Endothelial cell of umbilical vein (primary cell): ENCODE measurements around the gene ADCY2. TPM values are rescaled to one million over a fixed set of nuclear protein-coding genes. Genes with fewer than 3 reads are reported as not detected.

Source experiments
- BruUV-seq: library from RNA; stranded (reverse); fragments of 400-500 nt; replicated peaks from 2 replicates; lab custom pipeline; 2021; lab: Mats Ljungman, UMichigan
- CTCF ChIA-PET: fragments of 300-600, 350-600 bp; sonication (Branson Sonifier 250); formaldehyde crosslinking; loops from one replicate; lab custom pipeline; 2021; ENCODE audit warnings: antibody characterized with exemption, inconsistent platforms; lab: Charles Lee
- POLR2A ChIA-PET: fragments of 300-600, 350-600 bp; sonication (Branson Sonifier 250); formaldehyde crosslinking; loops from one replicate; lab custom pipeline; 2021; ENCODE audit warnings: antibody characterized with exemption, inconsistent platforms; lab: Charles Lee
- DNase-seq: peaks from one replicate; pipeline ENCODE4 v3.0.0-alpha.2; 2011; ENCODE audit warnings: low read depth, low spot score
- FAIRE-seq: peaks from 2 replicates; lab custom pipeline; 2011; peaks lifted over from hg19 to GRCh38; lab: Jason Lieb, UNC
- H2AFZ ChIP-seq: 2 replicates; pipeline ENCODE4 v1.6.0; 2012; ENCODE audit warnings: low read depth, low read length, control low read depth, inconsistent platforms
- H3K27ac ChIP-seq: 2 replicates; pipeline ENCODE4 v1.5.1; 2011; ENCODE audit warnings: low read depth, mild to moderate bottlenecking, control low read depth, low read length, moderate library complexity; ENCODE audit not compliant: insufficient read depth
- H3K27me3 ChIP-seq, 2 experiments: 2 replicates each; pipeline versions ENCODE4 v1.6.0 to v1.6.1; 2011; ENCODE audit warnings: low read length in 2 of 2, mixed read lengths in 1 of 2; ENCODE audit not compliant: control insufficient read depth in 2 of 2, insufficient read depth in 2 of 2
- H3K36me3 ChIP-seq, 2 experiments: 2 replicates in 1 of 2; 3 replicates in 1 of 2; pipeline ENCODE4 v1.5.1; 2011; ENCODE audit warnings: low read length in 2 of 2, mild to moderate bottlenecking in 1 of 2, moderate library complexity in 1 of 2; ENCODE audit not compliant: control insufficient read depth in 2 of 2, insufficient read depth in 2 of 2; ENCODE audit errors: extremely low read depth in 1 of 2
- H3K4me1 ChIP-seq: 3 replicates; pipeline ENCODE4 v1.5.1; 2011; ENCODE audit warnings: mild to moderate bottlenecking, low read length; ENCODE audit not compliant: control insufficient read depth, insufficient read depth; ENCODE audit errors: extremely low read depth
- H3K4me2 ChIP-seq: 2 replicates; pipeline ENCODE4 v1.6.1; 2011; ENCODE audit warnings: low read length, control low read depth, mixed read lengths; ENCODE audit not compliant: insufficient read depth
- H3K4me3 ChIP-seq, 3 experiments: fragments of 200-600 bp in 1 of 3; sonication (generic), shearing (Covaris generic) in 1 of 3; replicated peaks in 1 of 3; 2 replicates each; pipeline ENCODE4 v1.5.1; 2011 to 2016; ENCODE audit warnings: control low read depth in 3 of 3, low read length in 3 of 3, mild to moderate bottlenecking in 2 of 3, inconsistent platforms in 1 of 3, low read depth in 1 of 3, moderate library complexity in 1 of 3; ENCODE audit not compliant: insufficient read depth in 1 of 3
- H3K79me2 ChIP-seq: 2 replicates; pipeline ENCODE4 v1.6.0; 2012; ENCODE audit warnings: low read length, inconsistent platforms; ENCODE audit not compliant: control insufficient read depth, insufficient read depth
- H3K9ac ChIP-seq: replicated peaks from 2 replicates; pipeline ENCODE3; 2011; ENCODE audit warnings: low read length, control low read depth; ENCODE audit not compliant: insufficient read depth; ENCODE audit errors: extremely low read depth
- H3K9me1 ChIP-seq: replicated peaks from 3 replicates; pipeline ENCODE4 v1.6.0; 2011; ENCODE audit warnings: mild to moderate bottlenecking, low read length; ENCODE audit not compliant: control insufficient read depth, insufficient read depth; ENCODE audit errors: extremely low read depth
- H3K9me3 ChIP-seq: replicated peaks from 2 replicates; pipeline ENCODE4 v1.5.1; 2012; ENCODE audit warnings: low read length, inconsistent platforms; ENCODE audit not compliant: control insufficient read depth, insufficient read depth
- H4K20me1 ChIP-seq: replicated peaks from 2 replicates; pipeline ENCODE3; 2011; ENCODE audit warnings: mild to moderate bottlenecking, low read length; ENCODE audit not compliant: control insufficient read depth, insufficient read depth; ENCODE audit errors: extremely low read depth
- EZH2 ChIP-seq: IDR thresholded peaks from 2 replicates; pipeline ENCODE4 v1.6.1; 2012; ENCODE audit warnings: borderline replicate concordance, low read depth, mild to moderate bottlenecking, moderate library complexity, low read length, inconsistent platforms; ENCODE audit not compliant: severe bottlenecking
- FOS ChIP-seq: IDR thresholded peaks from 2 replicates; pipeline ENCODE4 v1.6.1; 2011; ENCODE audit warnings: mild to moderate bottlenecking, low read length, moderate library complexity, borderline replicate concordance; ENCODE audit not compliant: insufficient read depth
- GATA2 ChIP-seq: IDR thresholded peaks from 2 replicates; pipeline ENCODE4 v1.7.0; 2011; ENCODE audit warnings: low read depth, mild to moderate bottlenecking, moderate library complexity, mixed read lengths, low read length; ENCODE audit not compliant: insufficient read length, insufficient read depth
- JUN ChIP-seq: IDR thresholded peaks from 2 replicates; pipeline ENCODE4 v1.6.1; 2011; ENCODE audit warnings: borderline replicate concordance, low read depth; ENCODE audit not compliant: insufficient read length, insufficient read depth
- MYC ChIP-seq: IDR thresholded peaks from one replicate; pipeline ENCODE4 v1.6.1; 2011; ENCODE audit warnings: mild to moderate bottlenecking, low read depth, low read length
- POLR2A ChIP-seq: IDR thresholded peaks from 2 replicates; pipeline ENCODE4 v1.6.1; 2012; ENCODE audit warnings: low read depth, mild to moderate bottlenecking, control low read depth, low read length
- POLR2AphosphoS5 ChIP-seq: IDR thresholded peaks from 2 replicates; pipeline ENCODE4 v1.6.1; 2012; ENCODE audit warnings: low read depth, mild to moderate bottlenecking, control low read depth, low read length, moderate library complexity; ENCODE audit not compliant: insufficient read depth
- dilution Hi-C: fragments of 300-500 bp; cut with MboI; formaldehyde crosslinking; loops from one replicate; pipeline ENCODE4 v1.15.0; 2019; ENCODE audit warnings: low sequenced_read_pairs; ENCODE audit not compliant: extremely low pct_ligation_motif_present
- intact Hi-C: fragments of 100-400 bp; cut with micrococcal nuclease; formaldehyde crosslinking; loops from one replicate; pipeline ENCODE4 v1.10.0; 2022
- polyA plus RNA-seq, 4 experiments: library from polyadenylated mRNA; depleted of rRNA in 3 of 4; stranded (reverse) in 3 of 4; unstranded in 1 of 4; fragments of >200 nt; gene quantifications; 2 replicates each; pipeline versions ENCODE4 v1.2.1 to v1.2.3, GENCODE V29; 2011 to 2012; ENCODE audit warnings: missing spikeins in 1 of 4
- total RNA-seq: library from RNA; stranded (reverse); gene quantifications from 2 replicates; pipeline ENCODE4 v1.2.3, GENCODE V29; 2021
- TF ChIP-seq, protein P1 (sequence below), 2 donors: IDR thresholded peaks; 1 replicate in 1 of 2; 2 replicates in 1 of 2; pipeline ENCODE4 v1.5.1; 2011; ENCODE audit warnings: low read length in 2 of 2, mild to moderate bottlenecking in 2 of 2, moderate library complexity in 2 of 2, control low read depth in 1 of 2, inconsistent platforms in 1 of 2, low read depth in 1 of 2; ENCODE audit not compliant: insufficient read depth in 1 of 2; ENCODE audit errors: extremely low read depth in 1 of 2
- TF ChIP-seq, protein P2 (sequence below): IDR thresholded peaks from 2 replicates; pipeline ENCODE4 v1.6.1; 2011; ENCODE audit not compliant: insufficient read depth, insufficient read length

The ADCY2 gene
- total and polyA plus RNA-seq, 2 donors (not counting 3 experiments of a cell fraction or from before 2014, with no cell fraction given): under 0.01 TPM; not detected in 1

DNA sequence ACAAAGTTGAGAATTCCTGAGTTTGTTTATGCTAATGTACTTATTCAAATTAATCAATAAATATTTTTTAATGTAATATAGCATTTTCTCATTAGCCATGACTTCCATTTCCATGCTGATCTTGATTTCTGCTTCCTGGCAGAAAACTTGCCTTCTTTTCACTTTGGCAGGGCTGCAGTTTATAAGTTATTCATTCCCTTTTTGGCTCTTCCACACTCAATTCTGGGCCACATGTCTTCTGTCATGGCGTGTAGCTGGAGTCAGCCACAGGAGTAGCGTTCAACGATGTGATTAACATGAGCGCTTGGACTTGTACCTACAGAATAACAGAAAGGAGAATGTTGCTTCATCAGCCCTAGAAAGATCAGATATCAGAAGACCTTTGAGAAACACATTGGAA, 282.1 kb downstream of the ADCY2 start:
- Histone ChIP-seq H3K9me3 (peaks cover 6% of the 10 kb centered on the region), H4K20me1 (no peaks in the 10 kb centered on the region), H3K4me2 (no peak overlapping the region), H3K9ac (no peak overlapping the region), H3K36me3 (no peaks in the 10 kb centered on the region), H3K27ac (no peak overlapping the region), H2AFZ (no peak overlapping the region), H3K9me1 (no peaks in the 10 kb centered on the region), H3K27me3 (no peaks in the 10 kb centered on the region), H3K79me2 (no peaks in the 10 kb centered on the region), H3K4me3 (no peak overlapping the region), H3K4me1 (no peaks in the 10 kb centered on the region)
- POLR2A ChIA-PET: no interaction called here
- no peak for DNase-seq
- BruUV-seq: no TSS peak
- CTCF ChIA-PET: no interaction called here
- intact Hi-C loops (no loop called here), dilution Hi-C loops (no loop called here)
- TF ChIP-seq, protein P1, sequence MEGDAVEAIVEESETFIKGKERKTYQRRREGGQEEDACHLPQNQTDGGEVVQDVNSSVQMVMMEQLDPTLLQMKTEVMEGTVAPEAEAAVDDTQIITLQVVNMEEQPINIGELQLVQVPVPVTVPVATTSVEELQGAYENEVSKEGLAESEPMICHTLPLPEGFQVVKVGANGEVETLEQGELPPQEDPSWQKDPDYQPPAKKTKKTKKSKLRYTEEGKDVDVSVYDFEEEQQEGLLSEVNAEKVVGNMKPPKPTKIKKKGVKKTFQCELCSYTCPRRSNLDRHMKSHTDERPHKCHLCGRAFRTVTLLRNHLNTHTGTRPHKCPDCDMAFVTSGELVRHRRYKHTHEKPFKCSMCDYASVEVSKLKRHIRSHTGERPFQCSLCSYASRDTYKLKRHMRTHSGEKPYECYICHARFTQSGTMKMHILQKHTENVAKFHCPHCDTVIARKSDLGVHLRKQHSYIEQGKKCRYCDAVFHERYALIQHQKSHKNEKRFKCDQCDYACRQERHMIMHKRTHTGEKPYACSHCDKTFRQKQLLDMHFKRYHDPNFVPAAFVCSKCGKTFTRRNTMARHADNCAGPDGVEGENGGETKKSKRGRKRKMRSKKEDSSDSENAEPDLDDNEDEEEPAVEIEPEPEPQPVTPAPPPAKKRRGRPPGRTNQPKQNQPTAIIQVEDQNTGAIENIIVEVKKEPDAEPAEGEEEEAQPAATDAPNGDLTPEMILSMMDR (IDR thresholded peaks at IDR 0.05; ENCODE audit: extremely low read depth in 1 of 2, insufficient read depth in 1 of 2, low read depth in 1 of 2, low read length in 2 of 2): no peak
- TF ChIP-seq JUN (no peak), POLR2AphosphoS5 (no peak), FOS (no peak), POLR2A (no peak), GATA2 (no peak), MYC (no peak), EZH2 (no peak)
- TF ChIP-seq, protein P2, sequence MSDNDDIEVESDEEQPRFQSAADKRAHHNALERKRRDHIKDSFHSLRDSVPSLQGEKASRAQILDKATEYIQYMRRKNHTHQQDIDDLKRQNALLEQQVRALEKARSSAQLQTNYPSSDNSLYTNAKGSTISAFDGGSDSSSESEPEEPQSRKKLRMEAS: no peak
- no peak for FAIRE-seq
